Right atrium auricular region (tissue), 2 donors: ENCODE results near the gene NCBP3. TPM values are rescaled to one million over a fixed set of nuclear protein-coding genes. Genes with fewer than 3 reads are reported as not detected.
A peak's percentile ranks its signal among the peaks of the same experiment; 100 is the strongest.

Experiments used
- DNase-seq: peaks from one replicate; pipeline ENCODE4 v3.0.0-alpha.2; 2019; ENCODE audit warnings: low spot score
- H3K27ac ChIP-seq, 2 donors: fragments of 200-600 bp; sonication (generic); 1 replicate in 1 of 2; 2 replicates in 1 of 2; pipeline ENCODE4 v1.5.1; 2016 to 2019
- H3K27me3 ChIP-seq, 2 donors: fragments of 200-600 bp; sonication (generic); one replicate each; pipeline versions ENCODE4 v1.5.1 to v1.6.0; 2017 to 2019
- H3K36me3 ChIP-seq: fragments of 200-600 bp; sonication (generic); one replicate; pipeline ENCODE4 v1.5.1; 2016
- H3K4me1 ChIP-seq, 2 donors: fragments of 200-600 bp; sonication (generic); one replicate each; pipeline versions ENCODE4 v1.5.1 to v1.6.0; 2017 to 2019
- H3K4me3 ChIP-seq, 2 donors: fragments of 200-600 bp; sonication (generic); 1 replicate in 1 of 2; 2 replicates in 1 of 2; pipeline ENCODE4 v1.5.1; 2017 to 2019; ENCODE audit warnings: mild to moderate bottlenecking in 1 of 2, moderate library complexity in 1 of 2
- H3K9me3 ChIP-seq, 2 donors: fragments of 200-600 bp; sonication (generic); one replicate each; pipeline ENCODE4 v1.5.1; 2019
- total RNA-seq, 2 donors: library from RNA; depleted of rRNA; stranded (reverse); fragments of >200 nt; gene quantifications; one replicate each; pipeline ENCODE4 v1.1.0, GENCODE V29; 2016
- TF ChIP-seq, protein P1 (sequence below), 2 donors: fragments of 200-600 bp; sonication (generic); IDR thresholded peaks; one replicate each; pipeline ENCODE4 v1.5.1; 2019; ENCODE audit warnings: antibody characterized with exemption in 2 of 2

Gene NCBP3
- total RNA-seq, 2 donors from 2014 or later = 15.2 to 21.4 TPM

GRCh38 chr17:3893003-3893719, 47.1 kb upstream of the NCBP3 start, which contains the start of gene CAMKK1:
CAMKK1 (minus strand) TSS chr17:3893053; CDS start chr17:3885687, 7,366 bp downstream.
- peak; percentile 85 for DNase-seq
- TF ChIP-seq, protein P1, sequence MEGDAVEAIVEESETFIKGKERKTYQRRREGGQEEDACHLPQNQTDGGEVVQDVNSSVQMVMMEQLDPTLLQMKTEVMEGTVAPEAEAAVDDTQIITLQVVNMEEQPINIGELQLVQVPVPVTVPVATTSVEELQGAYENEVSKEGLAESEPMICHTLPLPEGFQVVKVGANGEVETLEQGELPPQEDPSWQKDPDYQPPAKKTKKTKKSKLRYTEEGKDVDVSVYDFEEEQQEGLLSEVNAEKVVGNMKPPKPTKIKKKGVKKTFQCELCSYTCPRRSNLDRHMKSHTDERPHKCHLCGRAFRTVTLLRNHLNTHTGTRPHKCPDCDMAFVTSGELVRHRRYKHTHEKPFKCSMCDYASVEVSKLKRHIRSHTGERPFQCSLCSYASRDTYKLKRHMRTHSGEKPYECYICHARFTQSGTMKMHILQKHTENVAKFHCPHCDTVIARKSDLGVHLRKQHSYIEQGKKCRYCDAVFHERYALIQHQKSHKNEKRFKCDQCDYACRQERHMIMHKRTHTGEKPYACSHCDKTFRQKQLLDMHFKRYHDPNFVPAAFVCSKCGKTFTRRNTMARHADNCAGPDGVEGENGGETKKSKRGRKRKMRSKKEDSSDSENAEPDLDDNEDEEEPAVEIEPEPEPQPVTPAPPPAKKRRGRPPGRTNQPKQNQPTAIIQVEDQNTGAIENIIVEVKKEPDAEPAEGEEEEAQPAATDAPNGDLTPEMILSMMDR (IDR thresholded peaks at IDR 0.05) = no peak
- H3K9me3 ChIP-seq = no peaks in the 10 kb centered on the region
- H3K36me3 ChIP-seq = no peaks in the 10 kb centered on the region
- H3K4me1 ChIP-seq = peaks cover 0 to 66% of the 10 kb centered on the region in 2 donors
- no peaks in the 10 kb centered on the region for H3K27me3 ChIP-seq
- peak within 1 kb of the TSS; percentile 60 to 73 for H3K4me3 ChIP-seq
- peak within 1 kb of the TSS; percentile 86 to 87 for H3K27ac ChIP-seq

DNA sequence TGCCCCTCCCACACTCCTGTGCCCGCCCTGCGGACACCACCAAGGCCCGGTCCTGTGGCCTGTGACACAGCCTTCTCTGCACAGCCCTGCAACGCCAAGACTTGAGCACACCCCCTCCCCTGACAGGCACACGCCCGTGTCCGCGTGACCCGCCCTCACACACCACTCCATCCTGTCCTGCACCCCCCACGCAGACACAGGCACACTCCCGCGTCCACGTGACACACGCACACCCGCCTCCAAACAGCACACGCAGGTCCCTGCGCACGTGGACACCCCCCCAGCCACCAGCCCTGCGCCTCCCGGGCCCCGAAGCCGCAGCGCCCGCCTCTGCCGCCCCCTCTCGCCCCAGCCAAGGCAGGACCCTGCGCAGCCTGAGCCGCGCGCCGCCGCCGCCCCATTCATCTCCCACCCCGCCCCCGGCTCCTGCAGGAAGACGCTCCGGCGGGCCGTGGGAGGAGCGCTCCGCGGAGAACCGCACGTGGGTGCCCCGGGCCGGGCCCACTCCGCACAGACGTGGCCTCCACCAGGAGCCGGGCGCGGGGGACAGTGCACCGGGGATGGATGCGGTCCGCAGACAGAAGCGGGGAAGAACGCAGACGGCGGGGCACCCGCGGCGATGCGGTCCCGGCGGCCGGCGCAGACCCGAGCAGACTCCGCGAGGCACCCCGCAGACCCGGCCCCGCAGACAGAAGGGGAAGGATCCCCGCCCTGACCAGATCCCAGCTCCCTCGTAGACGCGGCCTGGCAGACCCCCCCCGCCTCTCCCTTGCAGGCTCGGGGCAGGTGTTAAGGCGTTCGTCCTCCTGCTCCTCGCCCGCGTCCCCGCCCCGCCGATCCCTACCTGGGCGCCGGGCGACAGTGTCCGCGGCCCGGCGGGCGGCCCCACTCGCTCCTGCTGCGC, 46.3 kb upstream of the NCBP3 start:
- peaks cover 0 to 74% of the 10 kb centered on the region in 2 donors for H3K4me1 ChIP-seq

GRCh38 chr17:3891626-3892094, 45.6 kb upstream of the NCBP3 start:
- Histone ChIP-seq H3K4me1 (peaks cover 0 to 81% of the 10 kb centered on the region in 2 donors), H3K27me3 (no peaks in the 10 kb centered on the region), H3K36me3 (no peaks in the 10 kb centered on the region), H3K4me3 (peak overlapping the region; percentile 55 to 73), H3K27ac (peak overlapping the region; percentile 74 to 76), H3K9me3 (no peaks in the 10 kb centered on the region)
- DNase-seq = no peak
- TF ChIP-seq, protein P1 (IDR thresholded peaks at IDR 0.05) = no peak

More for the DNA sequence above, 46.3 kb upstream of the NCBP3 start:
- peak; percentile 90 for DNase-seq
- H3K4me3 ChIP-seq = peak overlapping the region; percentile 55 to 73
- H3K27me3 ChIP-seq = no peaks in the 10 kb centered on the region
- no peaks in the 10 kb centered on the region for H3K36me3 ChIP-seq
- no peaks in the 10 kb centered on the region for H3K9me3 ChIP-seq
- H3K27ac ChIP-seq = peak overlapping the region; percentile 74 to 76
- TF ChIP-seq, protein P1 (IDR thresholded peaks at IDR 0.05) = peak in 1 of 2 donors; percentile 33

DNA sequence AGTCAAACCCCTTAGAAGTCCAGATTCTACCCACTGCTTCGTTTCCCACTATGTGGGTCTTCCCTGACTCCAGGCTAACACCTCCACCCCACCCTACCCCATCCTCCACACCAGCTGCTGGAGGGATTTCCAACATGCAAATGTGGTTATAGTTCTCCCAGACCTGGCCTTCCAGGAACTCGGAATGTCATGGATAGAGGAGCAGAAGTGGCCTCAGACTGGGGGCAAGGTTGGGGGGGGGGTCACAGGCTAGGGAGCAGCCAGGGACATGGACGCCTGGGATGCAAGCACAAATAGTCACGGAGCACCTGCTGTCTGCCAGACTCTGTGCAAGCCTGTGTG, 44.8 kb upstream of the NCBP3 start:
- no peak for DNase-seq
- H3K4me3 ChIP-seq = no peak overlapping the region
- peak overlapping the region; percentile 74 to 85 for H3K27ac ChIP-seq
- H3K27me3 ChIP-seq = no peaks in the 10 kb centered on the region
- peaks cover 0 to 89% of the 10 kb centered on the region in 2 donors for H3K4me1 ChIP-seq
- TF ChIP-seq, protein P1 (IDR thresholded peaks at IDR 0.05) = no peak
- no peaks in the 10 kb centered on the region for H3K36me3 ChIP-seq
- H3K9me3 ChIP-seq = no peaks in the 10 kb centered on the region

DNA sequence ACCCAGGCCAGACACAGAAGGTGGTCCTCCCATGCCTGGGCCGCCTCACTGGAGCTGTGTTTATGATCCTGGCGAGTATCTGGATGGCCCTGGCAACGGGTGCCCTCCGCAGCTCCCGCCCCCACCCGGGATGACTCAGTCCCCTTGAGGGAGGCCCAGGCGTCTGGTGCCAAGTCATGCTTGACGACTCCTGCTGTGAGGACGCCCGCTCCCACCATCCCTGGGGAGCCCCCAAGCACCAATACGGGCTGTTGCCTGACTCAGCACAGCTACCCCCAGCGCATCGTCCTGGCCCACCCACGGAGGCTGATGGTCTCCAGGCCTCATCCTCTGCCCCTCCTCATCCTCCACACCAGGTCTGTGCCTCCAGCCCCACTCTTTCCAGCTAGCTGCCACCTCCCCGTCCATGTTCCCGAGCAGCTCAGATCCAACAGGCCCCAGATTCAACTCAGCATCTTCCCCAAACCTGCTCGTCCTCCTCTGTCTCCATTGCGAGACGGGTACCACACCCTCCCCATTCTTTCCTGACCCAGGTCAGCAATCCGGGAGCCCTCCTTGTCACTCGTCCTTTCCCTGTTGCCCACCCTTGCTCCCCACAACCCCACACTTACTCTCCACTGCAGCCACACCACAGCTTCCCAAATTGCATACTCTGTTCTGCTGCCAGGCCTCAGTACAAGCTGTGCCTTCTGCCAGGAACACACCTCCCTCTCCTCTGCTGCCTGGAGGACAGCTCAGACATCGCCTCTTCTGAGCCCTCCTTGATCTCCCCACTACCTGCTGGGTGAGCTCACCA, 44.2 kb upstream of the NCBP3 start:
- H3K27ac ChIP-seq = peak overlapping the region; percentile 74 to 85
- peak; percentile 89 for DNase-seq
- peak overlapping the region in 1 of 2 donors; percentile 1 for H3K4me3 ChIP-seq
- no peaks in the 10 kb centered on the region for H3K27me3 ChIP-seq
- peaks cover 0 to 91% of the 10 kb centered on the region in 2 donors for H3K4me1 ChIP-seq
- H3K36me3 ChIP-seq = peaks cover under 1% of the 10 kb centered on the region
- H3K9me3 ChIP-seq = no peaks in the 10 kb centered on the region
- TF ChIP-seq, protein P1 (IDR thresholded peaks at IDR 0.05) = no peak
